H1 (cell line): ENCODE results near the gene TRAIP. TPM values are rescaled to one million over a fixed set of nuclear protein-coding genes. Genes with fewer than 3 reads are reported as not detected.

Source experiments
- ASH2L ChIP-seq: fragments of 200-600, 300-600 bp; sonication (generic); IDR thresholded peaks from one replicate; pipeline ENCODE4 v1.7.1; 2017; ENCODE audit warnings: low read length
- CBX5 ChIP-seq: fragments of 300-800, 300-1000 bp; sonication (generic); IDR thresholded peaks from 2 replicates; pipeline ENCODE4 v1.7.1; 2016; ENCODE audit warnings: antibody characterized with exemption, low read length, low read depth
- CHD2 ChIP-seq: IDR thresholded peaks from 2 replicates; pipeline ENCODE4 v1.6.1; 2012; ENCODE audit warnings: low read length, improper control_type of control experiment
- EP300 ChIP-seq, 2 experiments: IDR thresholded peaks; 1 replicate in 1 of 2; 2 replicates in 1 of 2; pipeline ENCODE4 v1.6.1; 2011 to 2012; ENCODE audit warnings: low read depth in 2 of 2, low read length in 2 of 2, mild to moderate bottlenecking in 2 of 2, borderline replicate concordance in 1 of 2, inconsistent platforms in 1 of 2, moderate library complexity in 1 of 2
- HDAC6 ChIP-seq: IDR thresholded peaks from one replicate; pipeline ENCODE4 v1.7.1; 2012; ENCODE audit warnings: low read depth, mild to moderate bottlenecking, inconsistent platforms, low read length, moderate library complexity
- NANOG ChIP-seq: IDR thresholded peaks from 2 replicates; pipeline ENCODE4 v1.6.1; 2011; ENCODE audit warnings: low read length, low read depth, mild to moderate bottlenecking, inconsistent platforms; ENCODE audit not compliant: insufficient read depth, poor library complexity, severe bottlenecking
- SAP30 ChIP-seq: fragments of 300-600 bp; sonication (generic); IDR thresholded peaks from 2 replicates; pipeline ENCODE4 v1.7.1; 2012; ENCODE audit warnings: low read length, moderate library complexity, mild to moderate bottlenecking, inconsistent platforms; ENCODE audit not compliant: insufficient read depth, insufficient replicate concordance
- SIN3A ChIP-seq, 2 experiments: IDR thresholded peaks in 1 of 2; conservative IDR thresholded peaks in 1 of 2; 2 replicates each; pipeline ENCODE4 v1.6.1; 2011 to 2012; ENCODE audit warnings: low read length in 2 of 2, improper control_type of control experiment in 1 of 2, low read depth in 1 of 2, mild to moderate bottlenecking in 1 of 2
- SIX5 ChIP-seq: IDR thresholded peaks from 2 replicates; pipeline ENCODE4 v1.6.1; 2011; ENCODE audit warnings: mild to moderate bottlenecking, low read depth, low read length
- SP1 ChIP-seq: IDR thresholded peaks from 2 replicates; pipeline ENCODE4 v1.6.1; 2011; ENCODE audit warnings: low read depth, low read length
- SRF ChIP-seq: IDR thresholded peaks from 2 replicates; pipeline ENCODE4 v1.6.1; 2011; ENCODE audit warnings: mild to moderate bottlenecking, low read depth, low read length, moderate library complexity
- ZNF274 ChIP-seq: IDR thresholded peaks from 2 replicates; pipeline ENCODE4 v1.7.0; 2012; ENCODE audit warnings: low read length, borderline replicate concordance; ENCODE audit errors: extremely low read depth
- polyA plus RNA-seq, 7 experiments: library from polyadenylated mRNA; depleted of rRNA in 3 of 7; stranded (reverse) in 5 of 7; unstranded in 2 of 7; fragments of >200 nt in 5 of 7; fragments of 200-250 nt in 2 of 7; gene quantifications; 1 replicate in 5 of 7; 2 replicates in 1 of 7; 4 replicates in 1 of 7; pipeline versions ENCODE4 v1.2.1 to v1.2.3, GENCODE V29; 2011 to 2013; ENCODE audit warnings: missing spikeins in 2 of 7, mixed read lengths in 2 of 7
- total RNA-seq: library from RNA; stranded (reverse); fragmentation: NEBNext Ultra II Directional; extraction: Animal tissue kit (Norgen Biotek cat#: 25700); gene quantifications from 2 replicates; pipeline ENCODE4 v1.2.1, GENCODE V29; 2021

TRAIP gene
- total and polyA plus RNA-seq, 2 of the 8 experiments (the other 6 are each of a cell fraction or from before 2014, with no cell fraction given) = 27.7 to 28.1 TPM

DNA sequence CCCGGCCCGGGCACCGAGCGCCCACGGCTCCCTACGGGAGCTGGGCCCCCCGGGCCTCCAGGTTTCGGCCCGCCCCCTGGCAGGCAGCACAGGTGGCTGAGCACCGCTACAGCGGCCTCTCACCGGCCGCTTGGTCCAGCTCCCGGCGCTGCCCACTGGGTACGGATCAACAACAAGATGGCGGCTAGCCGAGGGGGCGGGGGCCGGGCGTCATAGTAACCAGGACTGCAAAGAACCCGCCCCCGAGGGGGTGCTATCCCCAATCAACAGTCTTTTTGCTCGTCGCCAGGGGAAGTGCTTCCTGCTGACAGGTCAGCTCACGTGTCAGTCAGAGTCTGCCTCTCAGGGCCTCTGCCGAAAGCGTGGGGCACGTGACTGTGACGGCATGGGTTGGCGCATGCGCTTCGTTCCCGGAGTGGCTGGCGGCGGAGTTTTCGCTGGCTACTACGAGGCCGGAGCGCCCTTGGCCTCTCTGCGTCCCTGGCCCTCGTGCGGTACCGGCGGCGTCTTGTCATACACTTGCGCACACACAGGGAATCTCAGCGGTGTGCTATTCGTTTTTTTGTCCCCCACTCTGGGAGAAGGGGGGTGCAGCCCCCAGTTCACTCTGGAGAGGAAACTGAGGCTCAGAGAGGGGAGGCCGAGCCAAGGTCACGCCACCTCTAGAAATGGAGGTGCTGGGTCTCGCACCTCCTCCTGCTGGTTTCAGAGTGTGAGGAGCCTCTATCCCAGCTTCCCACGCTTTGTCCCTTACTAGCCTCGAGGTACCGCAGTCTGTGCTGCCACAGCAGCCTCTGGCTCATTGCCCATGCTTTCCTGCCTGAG, 69.8 kb downstream of the TRAIP start, which contains the start of gene IP6K1 (continued):
- TF ChIP-seq HDAC6 (no peak), SP1 (peak; percentile 99), SRF (no peak), CHD2 (peak; percentile 90), SIN3A (conservative IDR thresholded peaks at IDR 0.05 in 1 of 2, IDR thresholded peaks at IDR 0.05 in 1 of 2; ENCODE audit: low read depth in 1 of 2, low read length in 2 of 2) (peak; percentile 64 to 82; a peak in 2 of 4 replicates), NANOG (no peak), EP300 (IDR thresholded peaks at IDR 0.05; ENCODE audit: borderline replicate concordance in 1 of 2, low read depth in 2 of 2, low read length in 2 of 2) (no peak), SAP30 (no peak), ZNF274 (no peak), CBX5 (no peak), ASH2L (peak; percentile 27), SIX5 (no peak)
